GM19324 (cell line): ENCODE measurements around the gene TBC1D2.

Experiments
- ATAC-seq: cut with Tn5 transposase; IDR thresholded peaks from one replicate; pipeline ENCODE4 v1.9.1; 2021; ENCODE audit warnings: mild to moderate bottlenecking, moderate library complexity; ENCODE audit not compliant: unreplicated experiment, low FRiP score

TBC1D2 gene

DNA sequence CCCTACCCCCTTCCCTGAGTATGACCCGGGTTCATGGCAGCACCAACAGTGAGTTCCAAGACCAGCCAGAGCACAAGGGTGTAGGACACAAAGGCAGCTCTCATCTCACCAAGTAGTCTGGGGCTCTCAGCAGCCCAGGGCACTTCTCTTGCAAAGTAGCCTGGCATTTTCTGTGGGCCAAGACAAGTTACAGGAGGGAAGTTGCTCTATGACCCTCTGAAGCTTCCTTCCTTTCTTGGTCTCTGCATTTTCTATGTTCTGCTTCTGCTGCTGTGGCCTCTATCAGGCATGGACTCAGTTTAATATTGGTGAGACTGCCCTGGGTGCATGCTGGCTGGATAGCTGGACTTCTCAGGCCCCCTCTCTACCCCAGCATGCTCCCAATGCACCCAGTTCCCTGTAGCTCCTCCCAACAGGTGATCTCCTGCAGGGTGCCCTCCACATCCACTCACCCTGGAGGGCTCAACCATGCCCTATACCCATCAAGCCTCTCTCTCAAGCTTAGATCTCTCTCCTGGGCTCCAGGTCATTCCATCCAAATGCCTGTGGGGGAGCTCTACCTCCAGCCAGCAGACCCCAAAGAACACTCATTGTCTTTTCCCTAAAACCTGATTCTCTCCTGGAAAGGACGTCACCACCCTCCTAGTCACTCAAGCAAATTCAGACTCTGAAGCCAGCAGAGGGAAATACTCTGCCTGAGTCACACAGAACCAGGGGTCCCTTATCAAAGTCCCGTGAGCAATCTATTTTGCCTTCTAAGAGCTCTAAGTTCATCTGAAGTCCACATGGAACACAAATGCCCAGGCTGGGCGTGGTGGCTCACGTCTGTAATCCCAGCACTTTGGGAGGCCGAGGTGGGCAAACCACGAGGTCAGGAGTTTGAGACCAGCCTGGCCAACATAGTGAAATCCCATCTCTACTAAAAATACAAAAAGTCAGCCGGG is 13.8 kb downstream of the TBC1D2 start:
- no peak for ATAC-seq

DNA sequence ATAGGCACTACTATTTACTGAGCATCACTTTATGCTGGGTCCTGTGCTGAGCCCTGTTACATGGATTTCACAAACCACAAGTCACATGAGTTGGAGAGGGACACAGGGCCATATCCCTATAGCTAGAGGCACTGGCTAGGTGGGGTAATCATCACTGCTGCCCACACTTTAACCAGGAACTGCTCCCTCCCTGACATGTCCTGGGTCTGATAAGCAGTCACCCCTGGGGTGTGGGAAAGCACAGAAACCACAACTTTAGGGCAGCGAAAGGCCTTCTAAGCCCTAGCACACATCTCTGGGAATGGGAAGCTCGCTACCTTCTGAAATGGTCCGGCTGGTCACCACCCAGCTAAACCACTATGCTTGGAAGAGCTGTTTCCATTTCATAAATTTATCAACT is 15.0 kb downstream of the TBC1D2 start:
- no peak for ATAC-seq

DNA sequence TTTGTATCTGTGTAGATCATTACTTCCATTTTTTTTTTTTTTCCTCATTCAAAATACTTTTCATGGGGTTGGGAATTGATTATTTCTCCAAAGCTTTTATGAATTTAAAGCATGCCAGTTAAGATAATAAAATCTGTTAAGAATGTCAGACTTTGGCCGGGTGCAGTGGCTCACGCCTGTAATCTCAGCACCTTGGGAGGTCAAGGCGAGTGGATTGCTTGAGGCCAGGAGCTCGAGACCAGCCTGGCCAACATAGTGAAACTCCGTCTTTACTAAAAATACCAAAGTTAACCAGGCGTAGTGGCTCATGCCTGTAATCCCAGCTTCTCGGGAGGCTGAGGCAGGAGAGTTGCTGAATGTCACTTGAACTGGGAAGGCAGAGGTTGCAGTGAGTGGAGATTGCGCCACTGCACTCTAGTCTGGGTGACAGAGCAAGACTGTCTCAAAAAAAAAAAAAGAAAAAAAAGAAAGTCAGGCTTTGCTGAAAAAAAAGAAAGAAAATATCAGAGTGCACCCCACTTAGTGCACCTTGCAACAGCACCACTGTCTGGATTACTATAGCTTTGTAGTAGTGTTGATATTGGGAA is 18.5 kb downstream of the TBC1D2 start:
- ATAC-seq = no peak

DNA sequence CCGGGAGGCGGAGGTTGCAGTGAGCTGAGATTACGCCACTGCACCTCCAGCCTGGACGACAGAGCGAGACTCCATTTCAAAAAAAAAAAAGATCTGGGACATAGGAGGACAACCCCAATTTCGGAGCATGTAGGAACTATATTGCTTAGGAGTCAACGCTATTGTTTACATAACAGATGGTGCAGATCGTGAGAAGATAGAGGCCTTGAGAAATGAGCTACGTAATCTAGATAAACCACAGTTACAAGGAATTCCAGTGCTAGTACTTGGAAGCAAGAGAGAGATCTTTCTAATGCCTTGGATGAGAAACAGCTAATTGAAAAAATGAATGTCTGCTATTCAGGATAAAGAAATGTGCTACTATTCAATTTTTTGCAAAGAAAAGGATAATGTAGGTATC is 20.3 kb downstream of the TBC1D2 start:
- ATAC-seq = no peak

DNA sequence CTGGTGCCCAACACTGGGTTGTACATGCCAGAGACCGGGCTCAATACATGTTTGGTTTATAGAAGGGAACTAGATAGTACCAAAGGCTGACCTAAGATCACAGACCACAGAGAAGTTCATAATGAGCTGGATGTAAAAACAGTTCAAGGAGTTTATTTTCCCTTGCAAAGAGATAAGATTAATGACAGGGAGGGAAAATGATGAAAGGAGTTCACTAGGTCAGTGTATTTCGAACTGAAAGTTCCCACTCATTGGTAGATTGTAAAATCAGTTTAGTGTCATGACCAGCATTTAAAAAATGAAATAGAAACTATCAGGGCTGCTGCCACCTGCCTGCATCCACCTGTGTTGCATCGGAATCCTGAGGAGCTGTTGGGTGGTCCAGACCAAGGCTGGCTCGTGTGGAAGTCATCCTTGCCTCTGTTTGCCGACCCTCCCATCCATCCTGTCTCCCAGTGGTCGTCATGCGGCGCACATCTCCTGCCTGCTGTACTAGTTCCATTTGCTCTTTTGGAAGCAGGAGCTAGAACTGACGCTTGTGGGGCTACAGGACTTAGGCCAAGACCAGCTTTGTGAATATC is 21.1 kb downstream of the TBC1D2 start:
- ATAC-seq = no peak

DNA sequence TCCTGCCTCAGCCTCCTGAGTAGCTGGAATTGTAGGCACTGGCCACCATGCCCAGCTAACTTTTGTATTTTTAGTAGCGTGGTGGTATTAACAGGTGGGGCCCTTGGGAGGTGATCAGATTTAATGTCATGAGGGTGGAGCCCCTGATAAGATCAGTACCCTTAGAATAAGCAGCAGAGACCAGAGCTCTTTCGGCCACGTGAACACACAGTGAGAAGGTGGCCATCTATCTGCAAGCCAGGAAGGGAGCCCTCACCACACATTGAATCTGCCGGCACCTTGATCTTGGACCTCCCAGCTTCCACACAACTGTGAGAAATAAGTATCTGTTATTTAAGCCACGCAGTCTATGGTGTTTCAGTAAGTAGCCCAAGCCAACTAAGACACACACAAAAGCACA is 22.5 kb downstream of the TBC1D2 start:
- ATAC-seq = no peak

DNA sequence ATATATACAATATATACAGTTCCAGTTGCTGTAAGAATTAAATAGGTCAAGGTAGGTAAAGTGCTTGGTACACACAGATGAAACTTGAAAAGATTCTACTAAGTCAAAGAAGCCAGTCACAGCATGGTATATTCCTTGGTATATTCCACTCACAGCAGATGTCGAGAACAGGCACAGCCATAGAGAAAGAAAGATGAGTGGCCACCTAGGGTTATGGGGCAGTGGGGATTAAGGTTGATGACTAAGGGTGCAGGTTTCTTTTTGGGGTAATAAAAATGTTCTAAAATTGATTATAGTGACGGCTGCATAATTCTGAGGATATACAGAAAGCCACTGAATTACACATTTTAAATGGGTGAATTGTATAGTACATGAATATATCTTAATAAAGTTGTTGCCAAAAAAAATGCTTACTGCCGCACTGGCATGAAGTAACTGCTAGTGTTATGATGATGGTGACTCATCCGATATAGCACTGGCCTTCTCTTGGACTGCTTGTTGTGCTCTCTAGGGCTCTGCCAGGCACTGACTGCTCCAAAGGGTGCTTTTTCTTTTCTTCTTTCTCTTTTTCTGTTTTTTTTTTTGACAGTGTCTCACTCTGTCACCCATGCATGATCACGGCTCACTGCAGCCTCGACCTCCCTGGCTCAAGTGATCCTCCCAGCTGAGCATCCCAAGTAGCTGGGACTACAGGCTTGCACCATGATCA is 23.5 kb downstream of the TBC1D2 start:
- ATAC-seq = no peak

DNA sequence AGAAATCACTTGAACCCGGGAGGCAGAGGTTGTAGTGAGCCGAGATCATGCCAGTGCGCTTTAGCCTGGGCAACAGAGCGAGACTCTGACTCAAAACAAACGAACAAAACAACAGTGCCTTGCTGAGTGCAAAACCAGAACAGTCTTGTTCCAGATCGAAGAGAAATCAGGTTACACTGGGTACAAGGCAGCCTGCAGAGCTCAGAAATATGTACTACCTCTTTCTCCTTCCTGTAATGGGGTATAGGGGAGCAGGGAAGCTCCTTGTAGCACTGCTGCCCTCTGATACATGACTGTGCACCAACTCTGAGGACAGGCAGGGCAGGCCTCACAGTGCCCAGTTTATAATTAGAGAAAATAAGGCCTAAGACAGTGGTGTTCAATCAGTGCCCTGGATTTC is 24.7 kb downstream of the TBC1D2 start:
- ATAC-seq = no peak

DNA sequence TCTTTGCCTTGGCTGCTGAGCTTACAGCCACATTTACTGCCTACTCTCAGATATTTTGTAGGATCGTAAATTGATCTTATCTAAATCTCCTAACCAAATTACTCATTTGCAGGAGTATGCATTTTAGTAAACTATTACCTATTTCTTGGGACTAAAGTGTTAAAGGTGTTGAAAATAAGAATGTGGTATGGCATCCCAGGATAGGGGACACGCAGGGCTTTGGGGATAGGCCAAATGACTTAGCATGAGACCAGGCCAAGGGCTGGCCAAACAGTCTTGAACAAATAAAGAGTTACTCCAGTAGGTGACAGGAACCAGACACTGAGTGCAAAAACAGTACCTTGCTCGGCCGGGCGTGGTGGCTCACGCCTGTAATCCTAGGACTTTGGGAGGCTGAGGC is 25.1 kb downstream of the TBC1D2 start:
- ATAC-seq = no peak

DNA sequence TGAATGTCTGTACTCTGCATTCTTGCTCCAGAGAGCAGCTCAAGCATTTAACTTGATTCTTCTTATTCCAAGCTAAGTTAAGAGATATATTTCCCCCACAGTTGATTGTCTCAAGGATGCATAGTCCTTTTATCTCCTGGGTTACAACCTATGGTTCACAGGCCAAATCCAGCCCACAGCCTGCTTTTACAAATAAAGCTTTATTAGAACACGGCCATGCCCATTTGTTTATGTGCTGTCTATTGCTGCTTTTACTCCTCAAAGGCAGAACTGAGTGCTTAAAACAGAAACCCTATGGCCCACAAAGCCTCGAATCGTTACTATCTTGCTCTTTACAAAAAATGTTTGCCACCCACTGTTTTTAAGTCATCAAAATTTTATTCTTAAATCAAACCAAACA is 25.8 kb downstream of the TBC1D2 start:
- ATAC-seq = no peak

DNA sequence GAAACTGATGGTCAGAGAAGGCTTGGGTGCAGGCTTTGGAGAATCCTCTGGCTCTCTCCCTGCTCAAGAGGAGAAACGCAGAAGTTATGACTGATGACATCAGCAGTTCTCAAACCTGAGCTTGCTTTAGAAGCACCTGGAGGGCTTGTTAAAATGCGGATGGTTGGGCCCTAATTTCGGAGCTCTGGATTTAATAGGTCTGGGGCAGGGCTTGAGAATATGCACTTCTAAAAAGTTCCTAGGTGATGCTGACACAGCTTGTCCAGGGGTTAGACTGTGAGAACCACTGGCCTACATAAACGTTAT is 26.4 kb downstream of the TBC1D2 start:
- ATAC-seq = no peak

DNA sequence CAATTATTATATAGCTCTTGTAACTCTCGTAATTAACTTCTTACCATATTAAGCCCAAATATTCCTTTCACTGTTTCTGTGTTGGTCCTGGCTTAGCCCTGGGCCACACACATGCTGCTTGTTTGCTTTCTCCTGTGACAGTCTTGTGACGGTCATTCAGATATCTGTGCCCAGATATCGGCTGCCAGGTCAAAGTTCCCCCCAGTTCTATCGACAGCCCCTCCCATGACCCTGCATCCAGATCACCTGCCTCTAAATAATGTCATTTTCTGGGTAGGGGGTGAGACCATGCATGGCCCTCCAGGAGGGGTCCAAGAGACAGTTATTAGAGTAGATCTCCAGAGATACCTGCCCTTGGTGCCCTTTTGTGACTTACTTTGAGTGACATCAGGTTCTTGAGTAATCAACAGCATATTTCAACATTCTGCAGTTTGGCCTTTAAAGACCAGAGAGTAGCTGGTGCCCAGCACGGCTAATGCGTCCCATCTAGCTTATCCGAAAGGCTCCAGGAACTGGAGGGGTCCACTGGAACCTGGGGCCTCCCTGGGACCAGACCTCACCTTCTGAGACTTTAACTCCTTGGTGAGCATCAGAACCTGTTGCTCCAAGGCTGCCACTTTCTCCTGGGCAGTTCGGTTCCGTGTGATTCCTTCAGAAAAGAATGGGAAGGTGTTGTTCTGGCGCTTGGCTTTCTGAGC is 26.9 kb downstream of the TBC1D2 start:
- no peak for ATAC-seq

DNA sequence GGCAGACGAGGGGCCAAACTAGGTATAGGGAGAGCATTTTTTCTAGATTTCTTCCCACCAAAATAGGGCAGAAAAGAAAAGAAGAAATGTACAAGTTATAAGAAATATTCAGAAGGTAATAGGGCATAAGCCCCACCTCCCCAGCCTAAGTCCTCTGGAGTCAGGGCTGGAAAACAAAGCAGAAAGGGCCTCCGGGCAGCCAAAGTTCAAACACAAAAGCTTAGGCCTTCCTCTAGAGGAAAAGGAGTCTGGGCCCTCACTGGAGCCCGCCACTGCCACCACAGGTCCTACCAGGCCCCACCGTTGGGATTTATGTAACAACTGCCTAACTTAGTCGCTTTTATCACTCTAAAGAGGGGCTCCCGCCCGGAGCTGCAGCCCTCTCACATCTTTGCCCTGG is 27.6 kb downstream of the TBC1D2 start:
- ATAC-seq = no peak

DNA sequence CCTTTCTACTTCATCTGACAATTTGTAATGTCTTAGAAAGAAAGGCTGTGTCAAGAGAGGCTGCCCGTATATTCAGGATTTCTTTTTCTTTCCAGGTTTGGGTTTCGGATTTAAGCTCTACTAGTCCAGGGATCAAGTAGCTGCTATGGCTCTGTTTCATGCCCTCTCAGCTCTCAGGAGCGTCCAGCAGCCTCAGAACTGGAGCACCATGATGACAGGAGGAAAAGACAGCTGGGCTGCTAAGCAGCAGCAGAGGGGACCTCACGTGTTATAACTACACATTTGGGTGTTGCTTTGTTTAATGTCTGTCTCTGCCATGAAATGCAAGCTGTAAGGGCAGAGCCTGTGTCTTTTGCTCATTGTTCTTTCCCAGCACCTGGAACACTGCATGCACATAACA is 28.5 kb downstream of the TBC1D2 start:
- no peak for ATAC-seq

DNA sequence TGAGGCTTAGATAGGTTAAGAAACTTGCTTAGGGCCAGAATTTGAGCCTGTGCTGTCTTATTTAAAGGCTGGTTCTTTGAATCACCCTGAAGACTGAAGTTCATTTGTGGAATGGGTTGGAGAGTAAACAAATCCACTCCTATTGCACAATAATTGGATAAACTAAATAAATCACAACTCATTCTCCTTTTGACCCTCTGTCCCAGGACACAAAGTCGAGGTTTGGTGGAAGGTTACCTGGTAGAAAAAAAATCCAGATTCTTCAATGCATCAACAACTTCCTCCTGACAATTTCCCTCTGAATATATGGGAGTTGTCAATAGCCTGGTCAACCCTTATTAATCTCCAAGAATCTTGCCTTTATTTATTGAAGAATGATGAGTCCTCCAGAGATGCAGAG is 28.9 kb downstream of the TBC1D2 start:
- ATAC-seq = no peak

DNA sequence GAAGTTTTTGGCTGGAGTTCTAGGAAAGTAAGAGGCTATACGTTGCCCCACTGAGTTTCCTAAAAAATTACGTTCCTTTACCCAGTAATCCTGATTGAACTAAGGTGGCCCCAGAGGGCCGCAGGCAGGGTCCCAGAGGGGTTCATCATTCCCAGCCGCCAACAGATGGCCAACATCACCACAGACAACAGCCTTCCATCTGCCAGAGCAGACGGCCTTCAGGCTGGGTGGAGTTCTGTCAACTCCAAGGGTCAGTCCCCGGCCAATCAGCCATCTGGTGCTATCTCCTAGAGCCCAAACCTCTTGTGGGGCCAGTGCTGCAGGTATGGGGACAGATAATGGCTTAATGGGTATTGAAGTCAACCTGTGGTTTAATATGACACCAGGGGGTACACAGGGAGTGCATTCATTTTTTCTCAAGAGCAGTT is 30.4 kb downstream of the TBC1D2 start:
- no peak for ATAC-seq

DNA sequence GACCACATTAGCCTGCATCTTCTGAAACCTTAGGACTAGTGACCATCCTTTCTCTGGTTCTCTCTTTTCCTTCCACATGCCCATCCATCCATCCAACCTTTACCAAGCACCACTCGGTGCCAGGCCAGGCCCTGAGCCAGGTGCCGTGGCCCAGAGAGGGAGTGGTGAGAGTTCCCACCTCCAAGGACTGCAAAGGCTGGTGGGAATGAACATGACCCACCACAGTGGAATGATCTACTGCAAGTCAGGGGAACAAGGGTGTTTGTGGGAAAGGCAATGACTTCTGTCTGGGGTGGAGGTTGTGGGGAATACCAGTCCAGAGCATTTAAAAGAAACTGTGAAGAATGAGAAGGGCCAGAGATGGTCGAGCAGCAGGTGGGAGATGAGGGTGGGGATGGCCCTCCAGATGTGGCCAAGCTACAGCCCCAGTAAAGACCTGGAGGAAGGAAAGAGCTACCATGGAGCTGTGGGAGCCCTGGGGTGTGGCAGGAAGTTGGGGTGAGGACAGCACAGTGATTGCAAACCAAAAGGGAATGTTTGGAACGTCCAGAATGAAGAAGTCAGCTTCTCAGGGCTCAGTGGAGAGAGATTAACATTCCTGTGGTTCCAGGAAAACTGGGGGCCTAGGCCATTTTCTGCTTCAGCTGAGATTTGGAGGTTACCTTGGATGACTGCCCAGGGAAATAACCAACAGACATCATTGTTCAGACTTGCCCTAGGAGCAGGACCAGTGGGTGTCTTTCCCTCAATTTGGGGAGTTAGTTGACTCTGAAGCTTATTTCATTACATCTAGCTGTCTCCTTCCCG is 32.4 kb downstream of the TBC1D2 start:
- no peak for ATAC-seq

DNA sequence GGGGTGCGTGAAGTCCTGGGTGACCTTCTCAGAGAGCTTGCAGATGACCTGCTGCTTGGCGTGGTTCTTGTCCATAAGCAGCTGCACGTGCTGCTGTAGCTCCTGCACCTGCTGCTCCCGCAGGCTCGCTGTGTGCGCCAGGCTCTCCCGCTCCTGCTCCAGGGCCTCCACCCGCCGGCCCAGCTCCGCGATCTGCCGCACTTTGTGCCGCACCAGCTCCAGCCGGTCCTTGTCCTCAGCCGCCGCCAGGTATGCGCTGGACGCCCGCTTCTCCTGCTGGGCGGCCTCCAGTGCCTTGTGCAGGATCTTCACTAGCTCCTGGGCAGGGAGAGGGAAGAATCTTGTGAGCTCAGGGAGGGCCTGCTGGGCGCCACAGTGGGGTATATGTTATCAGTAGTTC is 34.5 kb downstream of the TBC1D2 start:
- no peak for ATAC-seq

DNA sequence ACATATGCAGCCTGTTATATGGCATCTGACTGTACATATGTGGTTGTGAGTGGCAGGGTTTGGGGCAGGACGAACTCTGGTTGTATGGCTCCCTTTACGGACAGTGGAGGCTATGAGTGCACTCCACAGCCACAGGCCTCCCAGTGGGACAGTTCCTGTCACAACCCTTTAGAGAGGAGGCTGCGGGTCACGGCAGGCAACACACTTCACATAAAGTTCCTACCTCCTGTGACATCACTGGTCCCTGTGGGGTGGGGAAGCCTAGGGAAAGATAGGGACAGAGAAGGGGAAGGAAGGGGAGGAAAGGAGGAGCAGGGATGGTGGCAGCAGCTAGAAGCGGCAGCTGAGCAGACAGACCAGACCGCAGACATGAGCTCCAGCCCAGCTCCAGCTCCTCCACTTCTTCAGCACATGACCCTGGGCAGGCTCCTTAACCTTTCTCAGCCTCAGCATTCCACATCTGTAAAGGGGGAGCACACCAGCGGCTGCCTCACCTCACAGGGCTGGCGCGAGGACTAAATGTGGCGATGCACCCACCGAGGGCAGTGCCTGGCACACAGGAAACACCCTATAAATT is 35.6 kb downstream of the TBC1D2 start:
- ATAC-seq = no peak

DNA sequence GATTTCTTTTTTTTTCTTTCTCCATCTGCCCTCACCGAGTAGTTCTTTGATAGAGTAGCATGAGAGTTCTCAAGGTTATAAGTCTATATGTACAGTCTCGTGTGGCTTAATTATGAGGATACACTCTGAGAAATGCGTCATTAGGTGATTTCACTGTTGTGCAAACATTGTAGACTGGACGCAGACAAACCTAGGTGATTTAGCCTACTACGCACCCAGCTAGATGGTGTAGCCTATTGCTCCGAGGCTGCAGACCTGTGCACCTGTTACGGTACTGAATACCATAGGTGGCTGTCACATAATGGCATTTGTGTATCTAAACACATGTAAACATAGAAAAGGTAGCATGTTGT is 36.1 kb downstream of the TBC1D2 start:
- ATAC-seq = no peak
